HCT116 (cell line): Measurements from ENCODE around the gene KRT6C. TPM values are rescaled to one million over a fixed set of nuclear protein-coding genes. Genes with fewer than 3 reads are reported as not detected.

Experiments
- ATAC-seq: fragments of 200-7000 bp; cut with Tn5 transposase; 2 replicates; pipeline ENCODE4 v1.9.1; 2020; ENCODE audit warnings: mild to moderate bottlenecking, moderate library complexity
- BruUV-seq: library from RNA; stranded (reverse); fragments of 400-500 nt; replicated peaks from 2 replicates; lab custom pipeline; 2021; lab: Mats Ljungman, UMichigan
- CTCF ChIA-PET: fragments of 300-600 bp; sonication (Branson Sonifier 250); formaldehyde crosslinking; loops from one replicate; lab custom pipeline; 2021; ENCODE audit warnings: antibody characterized with exemption; lab: Charles Lee
- POLR2A ChIA-PET: fragments of 300-600, 350-600 bp; sonication (Branson Sonifier 250); formaldehyde crosslinking; loops from one replicate; lab custom pipeline; 2021; ENCODE audit warnings: antibody characterized with exemption; lab: Charles Lee
- RAD21 ChIA-PET, 2 experiments: fragments of 300-600 bp; sonication (Branson Sonifier 250); formaldehyde crosslinking; loops; one replicate each; lab custom pipeline; 2023; ENCODE audit warnings: low total read pairs in 2 of 2; ENCODE audit not compliant: uncharacterized antibody in 2 of 2, unreplicated experiment in 2 of 2, low non-redundant PET in 1 of 2; lab: Charles Lee
- DNase-seq: peaks from one replicate; pipeline ENCODE4 v3.0.0-alpha.2; 2010; ENCODE audit warnings: low read depth, low spot score
- H2AFZ ChIP-seq: fragments of 200-600 bp; shearing (Covaris generic), sonication (generic); 2 replicates; pipeline ENCODE4 v1.6.1; 2017; ENCODE audit warnings: low read depth, mixed run types, mixed read lengths, antibody characterized with exemption, low read length; ENCODE audit not compliant: poor library complexity, severe bottlenecking
- H3K27ac ChIP-seq: 2 replicates; pipeline ENCODE4 v1.5.1; 2012; ENCODE audit warnings: low read depth, low read length
- H3K27me3 ChIP-seq: fragments of 200-600 bp; sonication (generic); 2 replicates; pipeline ENCODE4 v1.6.1; 2016; ENCODE audit warnings: mixed run types, low read length, mixed read lengths; ENCODE audit not compliant: insufficient read depth
- H3K36me3 ChIP-seq, 2 experiments: fragments of 200-500 bp in 1 of 2; fragments of 200-600 bp in 1 of 2; sonication (Bioruptor generic) in 1 of 2; sonication (generic) in 1 of 2; 2 replicates each; pipeline versions ENCODE4 v1.5.1 to v1.6.1; 2014 to 2016; ENCODE audit warnings: low read length in 2 of 2, inconsistent platforms in 1 of 2, mixed read lengths in 1 of 2, mixed run types in 1 of 2; ENCODE audit not compliant: insufficient read depth in 2 of 2, control insufficient read depth in 1 of 2
- H3K4me1 ChIP-seq, 2 experiments: fragments of 200-600 bp in 1 of 2; sonication (generic) in 1 of 2; 2 replicates each; pipeline versions ENCODE4 v1.5.1 to v1.6.1; 2012 to 2017; ENCODE audit warnings: low read length in 2 of 2, inconsistent platforms in 1 of 2, mild to moderate bottlenecking in 1 of 2, mixed read lengths in 1 of 2, mixed run types in 1 of 2, moderate library complexity in 1 of 2; ENCODE audit not compliant: insufficient read depth in 2 of 2, control insufficient read depth in 1 of 2
- H3K4me2 ChIP-seq: fragments of 200-600 bp; sonication (generic); 2 replicates; pipeline ENCODE4 v1.6.1; 2017; ENCODE audit warnings: mixed run types, low read length, mixed read lengths
- H3K4me3 ChIP-seq, 2 experiments: fragments of 200-600 bp in 1 of 2; sonication (generic) in 1 of 2; replicated peaks in 1 of 2; 2 replicates each; pipeline ENCODE4 v1.5.1; 2011 to 2016; ENCODE audit warnings: low read length in 2 of 2, control low read depth in 1 of 2, low read depth in 1 of 2, mild to moderate bottlenecking in 1 of 2, mixed read lengths in 1 of 2, mixed run types in 1 of 2
- H3K79me2 ChIP-seq: fragments of 200-600 bp; sonication (generic); 2 replicates; pipeline ENCODE4 v1.6.1; 2017; ENCODE audit warnings: mild to moderate bottlenecking, mixed run types, low read length, moderate library complexity, mixed read lengths; ENCODE audit not compliant: insufficient read depth
- H3K9ac ChIP-seq: fragments of 200-600 bp; sonication (generic); 2 replicates; pipeline ENCODE4 v1.6.1; 2016; ENCODE audit warnings: low read length, mixed read lengths
- H3K9me2 ChIP-seq: fragments of 200-600 bp; sonication (generic), shearing (Covaris generic); 2 replicates; pipeline ENCODE4 v1.6.1; 2017; ENCODE audit warnings: mixed run types, mild to moderate bottlenecking, moderate library complexity; ENCODE audit not compliant: insufficient read depth
- H3K9me3 ChIP-seq, 2 experiments: fragments of 200-500 bp in 1 of 2; fragments of 200-600 bp in 1 of 2; sonication (Bioruptor generic) in 1 of 2; sonication (generic) in 1 of 2; 2 replicates each; pipeline ENCODE4 v1.6.1; 2014 to 2017; ENCODE audit warnings: low read length in 2 of 2, mixed read lengths in 2 of 2, inconsistent platforms in 1 of 2, low read depth in 1 of 2, mild to moderate bottlenecking in 1 of 2, mixed run types in 1 of 2, moderate library complexity in 1 of 2; ENCODE audit not compliant: control insufficient read depth in 1 of 2, insufficient read depth in 1 of 2
- H4K20me1 ChIP-seq: fragments of 200-600 bp; sonication (generic), shearing (Covaris generic); 2 replicates; pipeline ENCODE4 v1.6.1; 2017; ENCODE audit warnings: mixed run types, mild to moderate bottlenecking, moderate library complexity; ENCODE audit not compliant: insufficient read depth
- CTCF ChIP-seq, 3 experiments: fragments of 200-600 bp in 1 of 3; sonication (generic) in 1 of 3; IDR thresholded peaks in 2 of 3; conservative IDR thresholded peaks in 1 of 3; 2 replicates each; pipeline ENCODE4 v1.5.1; 2012 to 2017; ENCODE audit warnings: low read depth in 2 of 3, low read length in 2 of 3, antibody characterized with exemption in 1 of 3, borderline replicate concordance in 1 of 3, control low read depth in 1 of 3, mild to moderate bottlenecking in 1 of 3, mixed read lengths in 1 of 3, mixed run types in 1 of 3, moderate library complexity in 1 of 3; ENCODE audit not compliant: insufficient read depth in 1 of 3
- EZH2phosphoT487 ChIP-seq: fragments of 200-600 bp; IDR thresholded peaks from 2 replicates; pipeline ENCODE4 v1.6.1; 2018; ENCODE audit warnings: antibody characterized with exemption, borderline replicate concordance
- POLR2A ChIP-seq: IDR thresholded peaks from 2 replicates; pipeline ENCODE4 v1.7.0; 2011; ENCODE audit warnings: borderline replicate concordance; ENCODE audit not compliant: insufficient read depth, insufficient read length; ENCODE audit errors: extremely low read depth
- SIN3A ChIP-seq: IDR thresholded peaks from 2 replicates; pipeline ENCODE4 v1.6.1; 2012; ENCODE audit warnings: low read depth
- TCF7L2 ChIP-seq: IDR thresholded peaks from 2 replicates; pipeline ENCODE4 v1.7.0; 2011; ENCODE audit warnings: borderline replicate concordance, inconsistent platforms; ENCODE audit not compliant: insufficient read depth, insufficient read length; ENCODE audit errors: extremely low read depth
- ZNF274 ChIP-seq: fragments of 200-500 bp; sonication (Bioruptor generic); IDR thresholded peaks from 2 replicates; pipeline ENCODE4 v1.6.1; 2014; ENCODE audit warnings: mild to moderate bottlenecking, low read depth, low read length, inconsistent platforms
- intact Hi-C: fragments of 100-400 bp; cut with micrococcal nuclease; formaldehyde crosslinking; loops from 2 replicates; pipeline ENCODE4 v1.10.0; 2022
- total RNA-seq: library from RNA; stranded (reverse); gene quantifications from one replicate; pipeline ENCODE4 v1.2.1, GENCODE V29; 2021; ENCODE audit not compliant: unreplicated experiment

Gene KRT6C
- total RNA-seq, 1 experiment from 2014 or later = not detected

GRCh38 chr12:52425466-52425865 is 48.1 kb downstream of the KRT6C start:
- no TSS peak for BruUV-seq
- ChIA-PET RAD21 (no interaction called here), POLR2A (no interaction called here), CTCF (no interaction called here)
- Histone ChIP-seq H3K79me2 (no peaks in the 10 kb centered on the region), H3K9me3 (no peaks in the 10 kb centered on the region), H3K27ac (no peak overlapping the region), H3K36me3 (no peaks in the 10 kb centered on the region), H3K9me2 (no peaks in the 10 kb centered on the region), H4K20me1 (no peaks in the 10 kb centered on the region), H3K4me1 (peaks cover 0 to 23% of the 10 kb centered on the region in 2 experiments; a peak in 2 of 4 replicates), H3K9ac (no peak overlapping the region), H3K4me2 (no peak overlapping the region), H3K4me3 (no peak overlapping the region), H3K27me3 (no peaks in the 10 kb centered on the region), H2AFZ (no peak overlapping the region)
- DNase-seq (no peak), ATAC-seq (no peak)
- intact Hi-C loops = no loop called here
- TF ChIP-seq ZNF274 (no peak), SIN3A (no peak), POLR2A (no peak), CTCF (IDR thresholded peaks at IDR 0.05 in 2 of 3, conservative IDR thresholded peaks at IDR 0.05 in 1 of 3; ENCODE audit: borderline replicate concordance in 1 of 3, insufficient read depth in 1 of 3, low read depth in 2 of 3, low read length in 2 of 3) (no peak), EZH2phosphoT487 (no peak), TCF7L2 (no peak)
- TF ChIP-seq, all 23 proteins: peak for 0
